OCI-LY7 (cell line): Measurements from ENCODE around the gene MEF2C. TPM values are rescaled to one million over a fixed set of nuclear protein-coding genes. Genes with fewer than 3 reads are reported as not detected.

Experiments used
- BruUV-seq: library from RNA; stranded (reverse); fragments of 400-500 nt; replicated peaks from 2 replicates; lab custom pipeline; 2021; lab: Mats Ljungman, UMichigan
- CTCF ChIA-PET: fragments of 300-600 bp; sonication (Branson Sonifier 250); formaldehyde crosslinking; loops from one replicate; lab custom pipeline; 2022; ENCODE audit warnings: antibody characterized with exemption; ENCODE audit not compliant: unreplicated experiment; lab: Charles Lee
- POLR2A ChIA-PET: fragments of 300-600 bp; sonication (Branson Sonifier 250); formaldehyde crosslinking; loops from one replicate; lab custom pipeline; 2022; ENCODE audit warnings: antibody characterized with exemption; lab: Charles Lee
- DNase-seq: peaks from one replicate; pipeline ENCODE4 v3.0.0-alpha.2; 2015; ENCODE audit warnings: low spot score
- H2AFZ ChIP-seq: fragments of 200-600 bp; sonication (generic), shearing (Covaris generic); 2 replicates; pipeline ENCODE4 v1.6.1; 2014; ENCODE audit warnings: mild to moderate bottlenecking, antibody characterized with exemption, low read length, moderate library complexity
- H3K27ac ChIP-seq: fragments of 200-600 bp; sonication (generic); 2 replicates; pipeline ENCODE4 v1.5.1; 2014; ENCODE audit warnings: mixed run types, low read depth, mild to moderate bottlenecking, moderate library complexity, low read length, inconsistent platforms; ENCODE audit not compliant: poor library complexity, severe bottlenecking
- H3K36me3 ChIP-seq: fragments of 200-600 bp; sonication (generic); 2 replicates; pipeline ENCODE4 v1.6.1; 2014; ENCODE audit warnings: mild to moderate bottlenecking, antibody characterized with exemption, low read length, moderate library complexity, mixed read lengths; ENCODE audit not compliant: insufficient read depth
- H3K4me1 ChIP-seq: fragments of 200-600 bp; sonication (generic); 2 replicates; pipeline ENCODE4 v1.5.1; 2014; ENCODE audit warnings: mild to moderate bottlenecking, low read length; ENCODE audit not compliant: insufficient read depth, poor library complexity, severe bottlenecking
- H3K4me2 ChIP-seq: fragments of 200-600 bp; sonication (generic); 2 replicates; pipeline ENCODE4 v1.6.1; 2014; ENCODE audit warnings: mild to moderate bottlenecking, low read length
- H3K4me3 ChIP-seq: fragments of 200-600 bp; sonication (generic); 2 replicates; pipeline ENCODE4 v1.5.1; 2014; ENCODE audit warnings: mild to moderate bottlenecking, low read depth, low read length; ENCODE audit not compliant: poor library complexity, severe bottlenecking
- H3K79me2 ChIP-seq: fragments of 200-600 bp; sonication (generic); 2 replicates; pipeline ENCODE4 v1.6.1; 2016; ENCODE audit warnings: low read depth, mild to moderate bottlenecking, low read length, moderate library complexity, mixed read lengths; ENCODE audit not compliant: insufficient read depth
- H3K9me2 ChIP-seq: fragments of 200-600 bp; sonication (generic); 2 replicates; pipeline ENCODE4 v1.6.1; 2016; ENCODE audit warnings: mild to moderate bottlenecking, low read length, mixed read lengths; ENCODE audit not compliant: insufficient read depth
- H3K9me3 ChIP-seq: fragments of 200-600 bp; sonication (generic); 2 replicates; pipeline ENCODE4 v1.6.1; 2014; ENCODE audit warnings: mild to moderate bottlenecking, mixed run types, low read length, mixed read lengths
- H4K20me1 ChIP-seq: fragments of 200-600 bp; sonication (generic); 2 replicates; pipeline ENCODE4 v1.6.1; 2014; ENCODE audit warnings: mild to moderate bottlenecking, antibody characterized with exemption, low read length, moderate library complexity, mixed read lengths; ENCODE audit not compliant: insufficient read depth
- CTCF ChIP-seq: fragments of 200-600 bp; sonication (generic); conservative IDR thresholded peaks from 2 replicates; pipeline ENCODE4 v1.5.1; 2014; ENCODE audit warnings: mild to moderate bottlenecking, antibody characterized with exemption, low read length, moderate library complexity, mixed read lengths
- EZH2phosphoT487 ChIP-seq: fragments of 200-600 bp; sonication (generic); IDR thresholded peaks from 2 replicates; pipeline ENCODE4 v1.6.1; 2018; ENCODE audit warnings: low read depth, borderline replicate concordance, mild to moderate bottlenecking, mixed run types, antibody characterized with exemption, low read length, moderate library complexity, mixed read lengths
- intact Hi-C: fragments of 100-400 bp; cut with micrococcal nuclease; formaldehyde crosslinking; loops from one replicate; pipeline ENCODE4 v1.10.0; 2022; ENCODE audit not compliant: unreplicated experiment
- total RNA-seq, 2 experiments: library from RNA; depleted of rRNA in 1 of 2; stranded (reverse); fragments of >200 nt in 1 of 2; shearing (Covaris generic) in 1 of 2; gene quantifications; 2 replicates each; pipeline ENCODE4 v1.2.3, GENCODE V29; 2014 to 2022

Gene MEF2C
- total RNA-seq, 2 experiments from 2014 or later: 5.5 to 57.6 TPM

- Histone ChIP-seq H3K79me2 (no peaks in the 10 kb centered on the region), H3K36me3 (no peaks in the 10 kb centered on the region), H3K4me1 (peaks cover 59% of the 10 kb centered on the region), H3K9me2 (no peaks in the 10 kb centered on the region), H2AFZ (peak overlapping the region; percentile 87), H3K9me3 (no peaks in the 10 kb centered on the region), H4K20me1 (no peaks in the 10 kb centered on the region), H3K27ac (peak overlapping the region; percentile 82), H3K4me3 (peak overlapping the region; percentile 56), H3K4me2 (peak overlapping the region; percentile 72)
- BruUV-seq: no TSS peak
- TF ChIP-seq CTCF (no peak), EZH2phosphoT487 (no peak)
- CTCF ChIA-PET: interaction anchor here (0.7 to 0.9 kb wide), 2 partner anchors 12 to 83 kb away, joined by 3 read pairs; no protein-coding TSS in a partner anchor
- intact Hi-C loops: loop anchor here (1.0 to 2.0 kb wide), 2 partner anchors 59 to 146 kb away; no protein-coding TSS in a partner anchor
- peak; percentile 90 for DNase-seq
- POLR2A ChIA-PET: interaction anchor here (0.6 to 3.8 kb wide), 20 partner anchors 9 to 319 kb away, joined by 3 to 21 read pairs (median 4); partner anchors contain the start of gene MEF2C
Measured at GRCh38 chr5:88734191-88734640, 148.8 kb downstream of the MEF2C start.

GRCh38 chr5:88732862-88733261, 150.1 kb downstream of the MEF2C start:
- Histone ChIP-seq H3K4me1 (peaks cover 59% of the 10 kb centered on the region), H3K27ac (peak overlapping the region; percentile 82), H3K9me2 (no peaks in the 10 kb centered on the region), H3K9me3 (no peaks in the 10 kb centered on the region), H4K20me1 (no peaks in the 10 kb centered on the region), H3K4me2 (peak overlapping the region; percentile 72), H2AFZ (peak overlapping the region; percentile 87; the same call in 1 of the 2 replicates), H3K79me2 (no peaks in the 10 kb centered on the region), H3K36me3 (no peaks in the 10 kb centered on the region), H3K4me3 (peak overlapping the region; percentile 28)
- ChIA-PET CTCF (interaction anchor here (1.2 kb wide), 1 partner anchor 87 kb away, joined by 6 read pairs; no protein-coding TSS in a partner anchor), POLR2A (interaction anchor here (0.6 to 3.8 kb wide), 17 partner anchors 14 to 1678 kb away, joined by 3 to 21 read pairs (median 3); partner anchors contain the start of gene MEF2C)
- no peak for DNase-seq
- intact Hi-C loops: loop anchor here (1.0 kb wide), 1 partner anchor 94 kb away; no protein-coding TSS in a partner anchor
- TF ChIP-seq CTCF (no peak), EZH2phosphoT487 (no peak)
- no TSS peak for BruUV-seq
